Esophagus squamous epithelium (tissue), 4 donors: ENCODE results near the gene CTXND1.

Experiments used
- CTCF ChIP-seq, 6 experiments: fragments of 450-650 bp in 4 of 6; fragments of 200-600 bp in 2 of 6; sonication (generic) in 2 of 6; IDR thresholded peaks; one replicate each; pipeline ENCODE4 v1.5.1; 2016 to 2019; ENCODE audit warnings: antibody characterized with exemption in 6 of 6, mild to moderate bottlenecking in 4 of 6, moderate library complexity in 4 of 6
- POLR2A ChIP-seq, 4 donors: fragments of 450-650 bp; IDR thresholded peaks; one replicate each; pipeline ENCODE4 v1.6.1; 2017; ENCODE audit warnings: antibody characterized with exemption in 4 of 4, mild to moderate bottlenecking in 4 of 4, moderate library complexity in 3 of 4

DNA sequence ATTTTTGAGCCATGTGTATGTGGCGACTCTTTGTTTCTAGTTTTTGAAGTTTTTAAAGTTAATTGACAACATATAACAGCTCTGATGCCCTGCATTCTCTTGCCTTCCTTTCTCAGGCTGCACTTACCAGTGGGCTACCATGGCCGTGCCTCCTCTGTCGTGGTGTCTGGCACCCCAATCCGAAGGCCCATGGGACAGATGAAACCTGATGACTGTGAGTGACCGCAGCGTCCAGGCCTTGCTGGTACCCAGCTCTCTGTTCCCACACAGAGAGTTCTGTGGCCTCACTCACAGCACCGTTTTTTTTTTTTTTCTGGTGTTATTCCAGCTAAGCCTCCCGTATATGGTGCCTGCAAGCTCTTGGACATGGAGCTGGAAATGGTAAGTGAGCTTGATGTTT is 84.1 kb downstream of the CTXND1 start:
- TF ChIP-seq CTCF (IDR thresholded peaks at IDR 0.05) = no peak
- no peak for TF ChIP-seq POLR2A (IDR thresholded peaks at IDR 0.05)
